M059J (cell line): Measurements from ENCODE around the gene TMEM169. TPM values are rescaled to one million over a fixed set of nuclear protein-coding genes. Genes with fewer than 3 reads are reported as not detected.
A peak's percentile ranks its signal among the peaks of the same experiment; 100 is the strongest.

Experiments
- DNase-seq: peaks from one replicate; pipeline ENCODE4 v3.0.0-alpha.2; 2012; ENCODE audit warnings: low read depth
- total RNA-seq: library from RNA; depleted of rRNA; stranded (reverse); fragments of >200 nt; shearing (Covaris generic); gene quantifications from 2 replicates; pipeline ENCODE4 v1.2.3, GENCODE V29; 2014; rRNA removed

TMEM169 gene, protein sequence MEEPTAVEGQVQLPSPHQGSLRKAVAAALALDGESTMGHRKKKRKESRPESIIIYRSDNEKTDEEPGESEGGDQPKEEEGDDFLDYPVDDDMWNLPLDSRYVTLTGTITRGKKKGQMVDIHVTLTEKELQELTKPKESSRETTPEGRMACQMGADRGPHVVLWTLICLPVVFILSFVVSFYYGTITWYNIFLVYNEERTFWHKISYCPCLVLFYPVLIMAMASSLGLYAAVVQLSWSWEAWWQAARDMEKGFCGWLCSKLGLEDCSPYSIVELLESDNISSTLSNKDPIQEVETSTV
- total RNA-seq = 1.3 TPM in 1 of 2 replicates, not detected in the other

GRCh38 chr2:216081487-216082116 is at the start of gene TMEM169, which contains the start of gene PECR:
TMEM169 (plus strand) TSS chr2:216081919; CDS start chr2:216095964, 14,045 bp downstream.
PECR (minus strand) TSS chr2:216081809; CDS start chr2:216081741, 68 bp downstream.
- DNase-seq = peak; percentile 59

GRCh38 chr2:216031960-216032689 is 49.6 kb upstream of the TMEM169 start:
- DNase-seq = peak; percentile 70

- DNase-seq = no peak
These were observed 48.3 kb upstream of the TMEM169 start for GRCh38 chr2:216033403-216033802.

GRCh38 chr2:216034065-216034464 is 47.7 kb upstream of the TMEM169 start:
- DNase-seq = peak; percentile 52

DNA sequence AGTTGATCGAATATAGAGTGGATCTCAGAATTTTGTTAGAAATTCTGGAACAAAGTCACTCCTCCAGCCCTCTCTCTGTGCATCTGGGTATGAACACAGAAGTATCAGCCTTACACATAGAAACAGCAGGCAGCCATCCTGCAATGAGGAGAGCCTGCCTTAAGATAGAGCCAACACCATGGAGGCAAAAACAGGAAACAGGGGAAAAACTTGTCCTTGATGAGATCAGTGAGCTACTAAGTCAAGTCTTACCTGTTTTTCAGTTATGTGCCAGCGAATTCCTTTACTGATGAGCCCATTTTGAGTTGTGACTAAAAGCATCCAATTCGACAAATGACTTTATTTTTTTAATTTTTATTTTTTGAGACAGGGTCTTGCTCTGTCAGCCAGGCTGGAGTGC is 41.8 kb upstream of the TMEM169 start:
- DNase-seq = no peak

DNA sequence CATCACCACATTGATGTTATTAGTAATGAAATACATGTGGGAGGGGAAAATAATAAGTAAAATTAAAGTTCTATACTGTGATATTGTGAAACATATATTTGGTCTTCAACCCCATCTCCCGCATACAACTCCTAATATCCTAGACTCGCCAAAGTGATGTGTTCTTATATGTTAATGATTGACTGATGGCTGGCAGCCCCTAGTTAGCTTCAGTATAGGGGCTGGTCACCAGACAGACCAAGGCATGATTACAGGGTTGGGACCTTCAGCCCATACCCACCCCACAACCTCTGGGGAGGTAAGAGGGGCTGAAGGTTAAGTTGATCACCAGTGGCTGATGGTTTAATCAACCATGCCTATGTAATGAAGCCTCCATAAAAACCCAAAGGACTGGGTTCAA is 40.3 kb upstream of the TMEM169 start:
- no peak for DNase-seq

DNA sequence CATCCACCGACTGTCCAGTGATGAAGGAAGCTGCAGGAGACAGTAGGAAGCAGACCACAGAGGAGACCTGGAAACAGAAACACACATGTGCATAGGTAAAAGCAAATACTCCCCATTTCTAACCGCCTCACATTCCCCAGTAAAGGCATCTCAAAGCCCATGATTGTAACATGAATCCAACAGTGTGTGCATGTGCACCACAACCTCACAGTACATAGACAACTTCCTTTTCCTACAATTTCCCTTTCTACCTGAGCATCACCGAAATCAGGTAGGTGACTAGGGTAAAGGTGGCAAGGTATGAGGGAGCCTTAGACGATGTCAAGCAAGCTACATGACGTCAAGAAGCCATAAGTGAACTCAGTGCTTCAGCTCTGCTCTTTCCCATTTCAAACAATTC is 37.8 kb upstream of the TMEM169 start:
- DNase-seq = no peak

DNA sequence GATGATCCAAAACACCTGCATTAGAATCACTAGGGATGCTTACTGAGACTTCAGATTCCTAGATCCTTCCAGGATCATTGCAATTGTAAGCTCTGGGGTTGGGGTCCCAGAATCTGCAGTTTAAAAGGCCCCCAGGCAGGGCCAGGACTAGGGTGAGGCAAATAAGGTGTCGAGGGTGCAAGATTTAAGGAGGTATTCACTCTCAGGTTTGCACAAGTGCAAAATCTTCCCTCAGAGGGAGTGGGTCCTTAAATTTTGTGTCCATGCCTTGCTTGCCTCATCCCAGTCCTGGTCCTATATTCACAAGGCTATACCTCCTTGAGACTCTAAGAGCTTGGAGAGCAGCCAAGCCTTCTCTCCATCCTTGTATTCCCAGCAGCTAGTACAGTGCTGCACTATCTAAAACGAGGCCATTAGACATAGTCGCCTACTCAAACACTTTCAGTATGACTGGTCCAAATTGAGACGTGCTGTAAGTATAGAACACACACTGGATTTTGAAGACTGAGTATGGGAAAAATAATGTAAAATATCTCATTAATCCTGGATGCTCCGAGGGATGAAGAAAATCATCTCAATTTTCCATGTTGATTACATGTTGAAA is 36.7 kb upstream of the TMEM169 start:
- DNase-seq = no peak

- no peak for DNase-seq
These were observed 34.3 kb upstream of the TMEM169 start for GRCh38 chr2:216047397-216047796.

GRCh38 chr2:216049452-216049851 is 32.3 kb upstream of the TMEM169 start:
- no peak for DNase-seq

GRCh38 chr2:216051350-216051749 is 30.4 kb upstream of the TMEM169 start:
- DNase-seq = no peak

- DNase-seq = no peak
These were observed 29.3 kb upstream of the TMEM169 start for GRCh38 chr2:216052420-216052819.

GRCh38 chr2:216055680-216056079 is 26.0 kb upstream of the TMEM169 start:
- DNase-seq = no peak

DNA sequence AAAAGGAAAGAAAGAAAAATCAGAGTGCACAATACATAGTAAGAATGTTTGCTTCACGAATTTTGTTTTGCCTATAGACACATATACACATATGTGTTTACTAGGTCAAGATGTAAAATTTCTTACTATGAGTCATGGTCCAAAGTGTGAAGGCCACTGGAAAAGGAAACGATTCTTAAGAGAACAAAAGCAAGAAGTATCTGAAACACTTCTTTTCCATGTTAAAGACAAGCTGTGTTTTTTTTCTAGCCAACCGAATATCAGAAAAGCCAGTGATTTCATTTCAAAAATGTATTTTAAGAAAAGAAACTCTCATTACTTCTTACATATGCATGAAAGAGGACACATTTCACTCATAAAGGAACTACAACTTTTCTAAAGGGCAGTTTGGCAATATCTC is 25.0 kb upstream of the TMEM169 start:
- DNase-seq = no peak

GRCh38 chr2:216057688-216058193 is 24.0 kb upstream of the TMEM169 start:
- DNase-seq = peak; percentile 87

- no peak for DNase-seq
These were observed 22.4 kb upstream of the TMEM169 start for GRCh38 chr2:216059233-216059834.

GRCh38 chr2:216064014-216064630 is 17.6 kb upstream of the TMEM169 start:
- no peak for DNase-seq

DNA sequence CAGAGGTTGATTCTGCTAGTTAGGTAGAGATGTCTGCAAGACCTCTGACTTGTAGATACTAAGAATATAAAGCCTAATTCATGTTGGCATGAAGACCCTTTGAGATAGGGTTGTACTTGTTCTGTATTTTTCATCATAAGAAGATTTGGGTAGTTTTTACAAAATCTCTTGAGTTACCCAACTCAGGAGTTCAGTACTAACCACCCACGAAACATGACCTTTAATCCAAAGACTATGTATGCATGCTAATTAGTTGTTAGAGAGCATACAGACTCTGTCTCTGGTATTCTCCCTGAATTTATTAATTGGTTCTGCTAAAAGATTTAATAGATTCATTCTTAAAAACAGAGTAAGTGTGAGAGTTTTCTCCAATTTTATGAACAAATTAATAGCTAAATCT is 17.1 kb upstream of the TMEM169 start:
- no peak for DNase-seq

DNA sequence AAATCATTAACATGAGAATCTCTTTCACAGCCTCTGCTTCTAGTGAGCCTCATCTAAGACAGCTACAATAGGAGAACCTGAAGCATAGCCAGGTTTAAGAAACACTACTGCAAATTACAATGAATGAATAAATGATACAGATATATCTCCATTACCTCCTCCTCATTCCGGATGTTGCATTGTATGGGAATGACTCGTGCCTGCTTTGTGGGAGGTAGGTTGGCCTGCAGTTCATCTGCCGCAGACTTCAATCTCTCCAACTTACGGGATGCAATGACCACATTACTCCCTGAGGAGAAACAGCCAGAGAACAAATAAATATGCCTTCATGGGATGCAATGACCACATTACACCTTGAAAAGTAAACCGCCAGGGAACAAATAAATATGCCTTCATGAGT is 15.5 kb upstream of the TMEM169 start:
- DNase-seq = peak; percentile 59

- no peak for DNase-seq
These were observed 12.7 kb upstream of the TMEM169 start for GRCh38 chr2:216069028-216069427.

- no peak for DNase-seq
These were observed 11.5 kb upstream of the TMEM169 start for GRCh38 chr2:216070195-216070594.
